Measurements from ENCODE around the gene ASTN2. TPM values are rescaled to one million over a fixed set of nuclear protein-coding genes. Genes with fewer than 3 reads are reported as not detected.

ASTN2 gene
- total RNA-seq, 1 experiment from 2014 or later: 4.8 TPM

- Histone ChIP-seq H3K4me2 (ENCODE audit: low read length) (no peak overlapping the region), H3K9ac (ENCODE audit: low read length) (no peak overlapping the region), H3K27me3 (ENCODE audit: insufficient read depth, low read length) (no peaks in the 10 kb centered on the region), H2AFZ (ENCODE audit: low read depth, low read length, poor library complexity, severe bottlenecking) (no peak overlapping the region), H3K79me2 (ENCODE audit: insufficient read depth, low read length) (no peaks in the 10 kb centered on the region), H3K9me3 (ENCODE audit: control insufficient read depth in 1 of 2, insufficient read depth in 1 of 2, low read depth in 1 of 2, low read length in 2 of 2) (no peaks in the 10 kb centered on the region; a peak in 2 of 4 replicates), H3K36me3 (ENCODE audit: control insufficient read depth in 1 of 2, insufficient read depth in 2 of 2, low read length in 2 of 2) (no peaks in the 10 kb centered on the region), H3K9me2 (ENCODE audit: insufficient read depth) (no peaks in the 10 kb centered on the region), H3K4me1 (ENCODE audit: control insufficient read depth in 1 of 2, insufficient read depth in 2 of 2, low read length in 2 of 2) (no peaks in the 10 kb centered on the region), H4K20me1 (ENCODE audit: insufficient read depth) (no peaks in the 10 kb centered on the region), H3K27ac (ENCODE audit: low read depth, low read length) (no peak overlapping the region), H3K4me3 (replicated peaks in 1 of 2; ENCODE audit: low read depth in 1 of 2, low read length in 2 of 2) (no peak overlapping the region)
- CTCF ChIA-PET: no interaction called here
- TF ChIP-seq SP1 (IDR thresholded peaks at IDR 0.05; ENCODE audit: low read depth): no peak
- no peak for TF ChIP-seq RAD21 (IDR thresholded peaks at IDR 0.05; ENCODE audit: low read depth)
- TF ChIP-seq ELF1 (IDR thresholded peaks at IDR 0.05; ENCODE audit: borderline replicate concordance, low read depth): no peak
- TF ChIP-seq EZH2 (IDR thresholded peaks at IDR 0.05): no peak
- no peak for TF ChIP-seq ZBTB33 (IDR thresholded peaks at IDR 0.05; ENCODE audit: extremely low read depth, insufficient replicate concordance, low read length)
- TF ChIP-seq CTCF (IDR thresholded peaks at IDR 0.05 in 2 of 3, conservative IDR thresholded peaks at IDR 0.05 in 1 of 3; ENCODE audit: borderline replicate concordance in 1 of 3, insufficient read depth in 1 of 3, low read depth in 2 of 3, low read length in 2 of 3): no peak
- TF ChIP-seq JUND (IDR thresholded peaks at IDR 0.05): no peak
- TF ChIP-seq POLR2A (IDR thresholded peaks at IDR 0.05; ENCODE audit: borderline replicate concordance, extremely low read depth, insufficient read depth, insufficient read length): no peak
- TF ChIP-seq ZNF274 (IDR thresholded peaks at IDR 0.05; ENCODE audit: low read depth, low read length): no peak
- TF ChIP-seq CBX3 (IDR thresholded peaks at IDR 0.05; ENCODE audit: low read depth): no peak
- no peak for TF ChIP-seq REST (IDR thresholded peaks at IDR 0.05; ENCODE audit: low read depth)
- TF ChIP-seq YY1 (IDR thresholded peaks at IDR 0.05; ENCODE audit: extremely low read depth, insufficient replicate concordance, low read depth, low read length): no peak
- no peak for TF ChIP-seq EGR1 (IDR thresholded peaks at IDR 0.05; ENCODE audit: low read depth)
- TF ChIP-seq SIN3A (IDR thresholded peaks at IDR 0.05; ENCODE audit: low read depth): no peak
- no TSS peak for BruUV-seq (replicated peaks)
- intact Hi-C loops (cut with micrococcal nuclease): no loop called here
- RAD21 ChIA-PET (ENCODE audit: low non-redundant PET in 1 of 2, low total read pairs in 2 of 2, uncharacterized antibody in 2 of 2, unreplicated experiment in 2 of 2): no interaction called here
- POLR2A ChIA-PET: no interaction called here
- no peak for ATAC-seq
- no peak for DNase-seq (ENCODE audit: low read depth, low spot score)
Measured at GRCh38 chr9:117249799-117250198, 165.1 kb downstream of the ASTN2 start.
